MCF 10A (cell line): ENCODE measurements around the gene NDUFS3. TPM values are rescaled to one million over a fixed set of nuclear protein-coding genes. Genes with fewer than 3 reads are reported as not detected.

Experiments used
- BruUV-seq: library from RNA; stranded (reverse); fragments of 400-500 nt; replicated peaks from 2 replicates; lab custom pipeline; 2021; lab: Mats Ljungman, UMichigan
- CTCF ChIA-PET: fragments of 300-600 bp; sonication (Branson Sonifier 250); formaldehyde crosslinking; extraction: SDS; loops from one replicate; lab custom pipeline; 2021; ENCODE audit warnings: antibody characterized with exemption, inconsistent platforms; lab: Yijun Ruan, JAX
- POLR2A ChIA-PET: fragments of 300-600, 350-650 bp; sonication (Branson Sonifier 250); formaldehyde crosslinking; extraction: SDS; loops from one replicate; lab custom pipeline; 2020; ENCODE audit warnings: antibody characterized with exemption, inconsistent platforms; lab: Yijun Ruan, JAX
- DNase-seq: peaks from one replicate; pipeline ENCODE4 v3.0.0-alpha.2; 2018; ENCODE audit not compliant: unreplicated experiment
- H3K27ac Mint-ChIP-seq: one replicate; pipeline ENCODE4 v1.8.0; 2022; ENCODE audit warnings: mild to moderate bottlenecking, low read depth, mixed read lengths; ENCODE audit not compliant: unreplicated experiment
- H3K27me3 Mint-ChIP-seq: one replicate; pipeline ENCODE4 v1.8.0; 2022; ENCODE audit warnings: mixed read lengths; ENCODE audit not compliant: insufficient read depth, unreplicated experiment
- H3K36me3 Mint-ChIP-seq: one replicate; pipeline ENCODE4 v1.8.0; 2022; ENCODE audit warnings: mild to moderate bottlenecking, moderate library complexity, mixed read lengths; ENCODE audit not compliant: insufficient read depth, unreplicated experiment
- H3K4me1 Mint-ChIP-seq: one replicate; pipeline ENCODE4 v1.8.0; 2022; ENCODE audit warnings: mixed read lengths; ENCODE audit not compliant: insufficient read depth, unreplicated experiment
- H3K4me3 Mint-ChIP-seq: one replicate; pipeline ENCODE4 v1.8.0; 2022; ENCODE audit warnings: mild to moderate bottlenecking, moderate library complexity, mixed read lengths; ENCODE audit not compliant: unreplicated experiment
- H3K9me3 Mint-ChIP-seq: one replicate; pipeline ENCODE4 v1.8.0; 2022; ENCODE audit warnings: mixed read lengths; ENCODE audit not compliant: unreplicated experiment
- CTCF ChIP-seq: fragments of 200-600 bp; IDR thresholded peaks from one replicate; pipeline ENCODE4 v1.8.0; 2022; ENCODE audit warnings: antibody characterized with exemption, mild to moderate bottlenecking; ENCODE audit not compliant: unreplicated experiment
- intact Hi-C: fragments of 100-400 bp; cut with micrococcal nuclease; formaldehyde crosslinking; loops from 2 replicates; pipeline ENCODE4 v1.14.1; 2022
- total RNA-seq: library from RNA; stranded (reverse); gene quantifications from 2 replicates; pipeline ENCODE4 v1.2.3, GENCODE V29; 2022

Gene NDUFS3
- total RNA-seq, 1 experiment from 2014 or later = 120 TPM

GRCh38 chr11:47565340-47566148 lies 13.3 kb upstream of the NDUFS3 start, which contains the start of gene PTPMT1:
Gene PTPMT1 (plus strand): TSS chr11:47565599. CDS start chr11:47565623, 24 bp downstream.
- Mint-ChIP-seq H3K27me3 (no peaks in the 10 kb centered on the region), H3K4me3 (peak within 1 kb of the TSS; percentile 73), H3K9me3 (no peaks in the 10 kb centered on the region), H3K36me3 (no peaks in the 10 kb centered on the region), H3K4me1 (peaks cover under 1% of the 10 kb centered on the region), H3K27ac (no peak within 1 kb of the TSS)
- POLR2A ChIA-PET = interaction anchor here (0.8 to 4.6 kb wide), 8 partner anchors 13 to 139 kb away, joined by 3 to 61 read pairs (median 8); partner anchors contain the start of genes CELF1, KBTBD4, NDUFS3 and PSMC3
- BruUV-seq = no TSS peak
- DNase-seq = peak; percentile 50
- CTCF ChIA-PET = interaction anchor here (0.6 to 3.1 kb wide), 6 partner anchors 10 to 192 kb away, joined by 3 to 22 read pairs (median 4); partner anchors contain the start of genes CELF1 and NDUFS3
- intact Hi-C loops = no loop called here
- no peak for TF ChIP-seq CTCF

DNA sequence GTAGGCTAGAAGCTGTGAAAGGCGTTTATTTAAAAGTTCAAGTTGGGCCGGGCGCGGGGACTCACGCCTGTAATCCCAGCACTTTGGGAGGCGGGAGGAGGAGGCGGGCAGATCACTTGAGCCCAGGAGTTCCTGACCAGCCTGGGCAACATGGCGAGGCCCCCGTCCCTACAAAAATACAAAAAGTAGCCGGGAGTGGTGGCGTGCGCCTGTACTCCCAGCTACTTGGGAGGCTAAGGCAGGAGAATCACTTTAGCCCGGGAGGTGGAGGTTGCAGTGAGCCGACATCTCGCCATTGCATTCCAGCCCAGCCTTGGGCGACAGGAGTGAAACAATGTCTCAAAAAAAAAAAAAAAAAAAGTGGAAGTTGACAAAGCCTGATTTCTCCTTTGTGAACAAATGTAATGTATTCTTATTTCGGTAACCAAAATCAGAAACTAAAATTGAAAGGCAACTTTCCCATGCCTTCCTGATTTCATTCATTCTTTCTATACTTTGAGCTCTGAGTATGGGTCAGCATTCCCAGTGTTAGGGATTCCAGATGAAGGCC lies 12.7 kb upstream of the NDUFS3 start:
- Mint-ChIP-seq H3K27me3 (no peaks in the 10 kb centered on the region), H3K4me3 (peak overlapping the region; percentile 73), H3K27ac (no peak overlapping the region), H3K4me1 (peaks cover 1% of the 10 kb centered on the region), H3K9me3 (no peaks in the 10 kb centered on the region), H3K36me3 (no peaks in the 10 kb centered on the region)
- no peak for DNase-seq
- CTCF ChIA-PET = interaction anchor here (0.6 to 3.1 kb wide), 3 partner anchors 11 to 182 kb away, joined by 3 to 22 read pairs (median 3); partner anchors contain the start of gene CELF1
- BruUV-seq = no TSS peak
- intact Hi-C loops = no loop called here
- no peak for TF ChIP-seq CTCF
- POLR2A ChIA-PET = interaction anchor here (0.7 to 4.6 kb wide), 10 partner anchors 10 to 140 kb away, joined by 3 to 61 read pairs (median 6); partner anchors contain the start of genes CELF1, KBTBD4, NDUFS3 and PSMC3

GRCh38 chr11:47569646-47570045 lies 9.2 kb upstream of the NDUFS3 start:
- ChIA-PET CTCF (interaction anchor here (1.0 kb wide), 1 partner anchor 13 kb away, joined by 3 read pairs; no protein-coding TSS in a partner anchor), POLR2A (interaction anchor here (1.6 to 3.2 kb wide), 2 partner anchors 10 to 16 kb away, joined by 3 to 8 read pairs; partner anchors contain the start of gene CELF1)
- H3K4me1 Mint-ChIP-seq = peaks cover 15% of the 10 kb centered on the region
- no peaks in the 10 kb centered on the region for H3K9me3 Mint-ChIP-seq
- no peak for TF ChIP-seq CTCF
- no peak for DNase-seq
- intact Hi-C loops = no loop called here
- H3K4me3 Mint-ChIP-seq = no peak overlapping the region
- H3K36me3 Mint-ChIP-seq = peaks cover 15% of the 10 kb centered on the region
- no peak overlapping the region for H3K27ac Mint-ChIP-seq
- H3K27me3 Mint-ChIP-seq = no peaks in the 10 kb centered on the region
- BruUV-seq = no TSS peak
